Stimulated activated CD8-positive, alpha-beta memory T cell treated with anti-CD3 and anti-CD28 coated beads, Interleukin-4, amount 100 ng/mL, for 24 hours (primary cell): Measurements from ENCODE around the gene SH3PXD2B.

Experiments used
- DNase-seq: peaks from one replicate; pipeline ENCODE4 v3.0.0-alpha.2; 2020; ENCODE audit warnings: low read depth

The SH3PXD2B gene

GRCh38 chr5:172436879-172437369, 17.4 kb downstream of the SH3PXD2B start:
- no peak for DNase-seq

DNA sequence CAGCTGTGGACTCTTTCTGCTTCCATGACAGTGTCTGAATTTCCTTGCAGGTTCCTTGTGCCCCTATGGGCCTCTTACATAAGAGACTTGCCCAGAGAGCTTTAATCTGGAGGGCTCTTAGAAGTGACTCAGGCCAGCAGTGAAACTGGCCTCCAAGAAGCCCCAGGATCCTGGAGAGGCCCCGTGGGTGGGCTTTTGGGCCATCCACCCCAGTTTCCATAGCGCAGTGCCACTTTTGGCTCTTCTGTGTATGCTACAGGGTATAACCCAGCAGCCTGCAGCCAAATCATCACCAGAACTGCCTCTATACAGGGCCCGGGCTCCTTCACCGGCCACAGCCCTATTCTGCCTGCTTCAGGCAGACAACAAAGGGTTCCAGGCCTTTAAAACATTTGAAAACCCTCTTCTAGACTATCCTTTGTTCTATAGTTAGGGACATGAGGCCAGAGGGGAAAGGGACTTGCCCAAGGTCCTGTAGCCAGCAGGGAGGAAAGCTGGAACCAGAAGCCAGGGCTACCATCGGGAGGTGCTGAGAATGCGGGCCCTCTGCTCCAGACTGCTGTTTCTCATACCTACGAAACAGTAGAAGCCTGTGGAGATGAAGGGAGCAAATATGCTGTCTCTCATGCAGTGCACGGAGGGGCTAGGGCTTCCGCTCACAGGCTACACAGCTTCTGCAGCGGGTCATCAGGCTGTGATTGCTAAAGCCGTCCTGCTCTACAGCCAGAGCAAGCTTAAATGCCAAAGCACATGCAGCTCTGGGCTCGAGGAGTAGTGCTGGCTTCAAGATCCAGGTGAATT, 18.0 kb downstream of the SH3PXD2B start:
- DNase-seq, result no peak

DNA sequence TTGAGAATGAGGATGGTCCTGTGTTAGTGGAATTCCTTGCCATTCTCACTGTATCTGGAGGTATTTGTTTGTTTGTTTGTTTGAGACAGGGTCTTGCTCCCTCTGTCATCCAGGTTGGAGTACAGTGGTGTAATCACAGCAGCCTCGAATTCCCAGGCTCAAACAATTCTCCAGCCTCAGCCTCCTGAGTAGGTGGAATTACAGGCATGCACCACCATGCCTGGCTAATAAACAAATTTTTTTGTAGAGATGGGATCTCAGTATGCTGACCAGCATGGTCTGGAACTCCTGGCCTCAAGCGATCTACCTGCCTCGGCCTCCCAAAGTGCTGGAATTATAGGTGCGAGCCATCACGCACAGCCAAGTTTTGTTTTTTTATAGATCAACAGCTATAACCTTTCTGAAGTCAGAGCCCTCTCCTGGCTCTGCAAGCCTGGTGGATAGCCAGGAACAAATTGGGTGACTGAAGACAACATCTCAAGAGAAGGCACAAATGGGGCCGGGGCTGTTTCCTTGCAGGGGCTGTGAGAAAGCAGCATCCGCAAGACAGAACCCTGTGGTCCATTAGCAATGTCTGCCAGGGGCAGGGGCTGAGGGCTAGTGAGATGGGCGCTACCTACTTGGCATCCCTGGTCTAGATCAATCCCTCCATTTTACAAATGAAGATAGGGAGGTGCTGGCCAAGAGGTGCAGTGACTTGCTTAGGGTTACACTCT, 18.8 kb downstream of the SH3PXD2B start:
- no peak for DNase-seq

GRCh38 chr5:172434251-172434650, 20.1 kb downstream of the SH3PXD2B start:
- no peak for DNase-seq

DNA sequence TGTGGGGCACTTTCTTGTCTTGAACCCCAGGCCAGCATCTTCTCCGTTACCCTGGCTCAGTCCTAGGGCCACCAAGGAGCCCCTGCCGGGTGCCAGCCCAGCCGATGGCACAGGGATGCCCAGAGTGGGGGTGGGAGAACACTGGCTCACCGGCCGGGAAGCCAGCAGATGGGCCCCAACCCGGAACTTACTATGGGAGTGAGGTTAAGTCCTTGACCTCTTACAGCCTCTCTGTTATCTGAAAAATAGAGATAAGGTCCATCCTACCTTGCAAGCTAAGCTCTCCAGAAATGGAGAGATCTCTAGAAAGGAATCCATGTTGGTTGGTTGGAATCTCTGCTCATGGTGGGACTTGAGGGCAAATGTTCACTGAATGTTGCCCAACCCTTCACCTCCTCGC, 20.8 kb downstream of the SH3PXD2B start:
- no peak for DNase-seq

DNA sequence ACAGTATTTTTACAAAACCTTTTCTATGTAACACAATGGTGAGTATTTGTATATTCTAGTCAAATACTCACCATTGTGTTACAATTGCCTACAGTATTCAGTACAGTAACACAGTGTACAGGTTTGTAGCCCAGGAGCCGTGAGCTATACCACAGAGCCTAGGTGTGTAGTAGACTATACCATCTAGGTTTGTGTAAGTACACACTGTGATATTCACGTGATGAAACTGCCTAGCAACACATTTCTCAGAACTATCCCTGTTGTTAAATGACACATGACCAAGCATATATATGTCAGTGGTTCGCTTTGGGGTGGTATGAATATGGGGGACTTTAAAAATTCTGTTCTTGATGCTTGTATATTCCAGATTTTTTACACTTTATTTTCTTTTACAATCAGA, 21.3 kb downstream of the SH3PXD2B start:
- DNase-seq, result no peak

DNA sequence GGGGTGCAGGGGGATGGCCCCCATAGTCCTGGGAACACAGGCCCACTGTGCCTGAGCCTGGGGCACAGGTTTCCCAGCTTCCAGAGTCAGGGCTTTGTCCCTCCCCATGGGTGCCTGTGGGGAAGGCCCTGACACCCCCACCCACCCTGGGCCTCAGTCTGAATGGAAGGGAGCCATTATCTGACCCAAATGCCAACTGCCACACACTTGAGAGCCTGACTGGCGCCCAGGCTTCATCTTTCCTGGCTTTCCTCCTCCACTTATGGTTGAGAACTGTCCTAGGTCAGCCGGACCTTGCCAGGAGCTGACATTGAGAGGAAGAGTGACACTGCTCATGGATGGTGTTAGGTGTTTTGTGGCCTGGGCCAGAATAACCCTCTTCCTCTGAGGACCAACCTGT, 24.0 kb downstream of the SH3PXD2B start:
- no peak for DNase-seq

- no peak for DNase-seq
Measured at GRCh38 chr5:172429201-172429940, 25.0 kb downstream of the SH3PXD2B start.

DNA sequence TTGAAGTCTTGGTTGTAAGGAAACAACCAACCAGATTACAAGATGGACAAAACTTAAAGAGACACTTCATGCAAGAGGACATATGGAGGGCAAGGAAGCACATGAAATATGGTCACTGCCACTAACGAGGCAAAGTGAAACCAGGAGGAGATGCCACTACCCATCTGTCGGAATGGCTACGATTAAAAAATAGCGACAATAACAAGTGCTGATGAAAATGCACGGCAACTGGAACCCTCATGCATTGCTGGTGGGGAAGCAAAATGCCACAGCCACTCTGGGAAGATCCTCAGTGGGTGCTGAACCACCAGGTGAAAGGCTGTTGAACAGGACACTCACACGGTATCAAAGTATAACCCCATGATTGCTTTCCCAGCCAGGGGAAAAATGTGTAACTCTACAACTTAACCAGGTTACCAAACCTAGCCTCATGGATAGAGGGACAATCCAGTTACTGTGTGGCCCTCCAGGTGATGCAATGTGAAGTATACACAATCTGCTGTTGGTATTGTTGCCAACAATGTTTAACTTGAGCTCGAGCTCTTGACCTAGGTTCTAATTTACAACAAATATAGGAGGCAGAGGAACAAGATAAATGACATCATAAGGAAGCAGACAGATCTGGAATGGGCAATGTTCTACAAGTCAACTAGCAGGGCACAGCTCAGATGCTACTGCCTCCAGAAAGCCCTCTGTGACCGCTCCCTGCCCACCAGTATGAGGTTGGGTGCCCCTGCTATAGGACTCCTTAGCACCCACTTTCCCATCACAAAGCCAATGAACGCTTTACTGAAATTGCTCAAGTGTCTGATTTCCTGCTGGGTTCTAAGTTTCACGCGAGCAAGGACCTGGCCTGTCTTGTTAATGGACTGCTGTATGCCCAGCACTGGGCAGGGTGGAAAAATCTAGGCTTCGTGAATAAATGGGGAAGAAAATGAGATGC, 25.8 kb downstream of the SH3PXD2B start:
- DNase-seq, result no peak

- no peak for DNase-seq
Measured at GRCh38 chr5:172427202-172427601, 27.1 kb downstream of the SH3PXD2B start.

DNA sequence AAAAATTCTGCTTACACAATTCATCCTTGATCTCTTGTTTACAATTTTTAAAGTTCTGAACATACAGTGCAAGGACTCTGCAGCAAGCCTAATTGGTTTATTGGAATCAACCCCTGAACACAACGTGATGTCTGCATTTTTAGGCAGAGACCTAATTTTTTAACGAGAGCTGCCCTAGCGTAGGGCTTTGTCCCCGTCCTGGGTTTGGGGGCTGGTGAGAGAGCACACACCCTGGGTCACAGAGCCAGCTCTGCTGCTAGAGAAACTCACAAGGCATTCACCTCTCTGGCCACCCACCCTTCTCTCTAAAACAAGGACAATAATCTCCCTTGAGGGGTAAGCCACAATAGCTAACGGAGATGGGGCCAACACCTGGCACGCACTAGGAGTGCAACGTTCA, 28.2 kb downstream of the SH3PXD2B start:
- DNase-seq, result no peak

- DNase-seq, result no peak
Measured at GRCh38 chr5:172425402-172425801, 28.9 kb downstream of the SH3PXD2B start.

DNA sequence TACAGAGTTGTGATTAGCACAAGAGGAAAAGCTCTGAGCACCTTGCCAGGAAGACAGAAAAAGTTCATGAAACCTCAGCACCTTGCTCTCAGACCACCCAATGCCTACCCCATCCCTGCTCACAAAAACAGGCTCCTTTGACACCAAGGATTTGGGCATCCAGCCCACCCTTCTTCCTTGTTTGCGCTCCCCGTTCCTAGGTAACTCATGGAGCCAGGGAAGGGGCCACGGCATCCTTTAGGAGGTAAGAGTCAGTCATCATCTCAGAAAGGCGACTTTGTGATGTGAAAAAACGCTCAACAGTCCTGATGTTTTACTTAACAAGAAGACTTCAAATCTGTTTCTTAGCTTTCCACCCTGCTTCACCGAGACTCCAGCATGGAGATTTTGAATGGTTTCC, 29.5 kb downstream of the SH3PXD2B start:
- DNase-seq, result no peak

DNA sequence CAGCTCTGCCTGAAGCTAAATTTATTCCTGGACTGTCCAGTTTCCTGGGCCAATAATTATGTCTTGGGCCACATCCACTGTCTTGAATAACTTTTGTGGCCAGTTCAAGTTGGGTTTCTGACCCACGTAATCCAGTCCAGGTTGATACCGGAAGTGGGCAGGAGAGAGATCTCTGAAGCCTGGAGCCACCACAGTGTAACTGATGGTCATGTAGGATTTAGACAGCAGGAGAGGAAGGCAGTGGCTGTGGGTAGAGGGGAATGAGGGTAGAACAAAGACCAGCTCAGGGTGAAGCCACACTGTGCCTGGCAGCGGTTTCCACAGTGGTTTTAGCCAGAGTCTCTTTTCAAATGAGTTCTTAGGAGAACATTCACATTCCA, 30.2 kb downstream of the SH3PXD2B start:
- DNase-seq, result no peak

DNA sequence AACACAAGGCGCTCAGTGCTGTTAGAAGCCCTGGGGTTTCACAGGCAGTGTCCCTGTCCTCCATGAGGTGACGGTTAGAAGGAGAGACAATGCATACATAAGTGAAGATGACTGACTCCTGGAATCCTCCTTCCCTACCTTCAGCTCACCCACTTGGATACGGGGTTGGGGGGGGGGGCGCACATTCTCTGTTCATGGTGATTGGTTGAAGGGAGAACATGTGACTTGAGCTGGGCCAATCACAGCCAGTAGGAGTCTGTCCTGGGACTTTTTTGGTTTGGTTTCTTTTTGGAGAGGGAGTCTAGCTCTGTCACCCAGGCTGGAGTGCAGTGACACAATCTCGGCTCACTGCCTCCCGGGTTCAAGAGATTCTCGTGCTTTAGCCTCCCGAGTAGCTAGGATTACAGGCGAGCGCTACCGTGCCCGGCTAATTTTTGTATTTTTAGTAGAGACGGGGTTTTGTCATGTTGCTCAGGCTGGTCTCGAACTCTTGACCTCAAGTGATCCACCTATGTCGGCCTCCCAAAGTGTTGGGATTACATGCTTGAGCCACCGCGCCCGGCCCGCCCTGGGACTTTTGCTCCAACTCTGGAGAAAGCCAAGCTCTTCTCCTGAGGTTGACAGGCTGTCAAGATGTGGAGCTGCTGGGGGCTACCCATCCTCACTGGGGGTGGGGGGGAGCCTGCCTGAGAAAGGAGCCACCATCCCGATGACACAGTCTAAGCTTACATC, 30.8 kb downstream of the SH3PXD2B start:
- no peak for DNase-seq

DNA sequence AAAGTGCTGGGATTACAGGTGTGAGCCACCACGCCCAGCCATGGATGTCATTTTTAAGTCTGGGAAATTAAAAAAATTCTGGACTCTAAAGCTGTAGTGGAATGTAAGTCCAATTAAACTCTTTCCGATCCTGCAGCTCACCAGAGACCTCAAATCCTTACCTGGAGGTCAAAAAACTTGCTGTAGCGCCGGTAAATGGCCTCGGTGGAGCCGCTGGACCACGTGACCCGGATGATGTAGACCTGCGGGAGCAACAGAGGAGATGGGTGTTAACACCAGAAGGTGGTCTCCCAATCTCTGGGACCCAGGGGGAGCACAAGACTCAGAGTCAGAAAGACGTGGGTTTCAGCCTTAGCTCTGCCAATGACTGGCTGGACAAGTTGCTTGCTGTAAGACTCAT, 32.1 kb downstream of the SH3PXD2B start:
- DNase-seq, result no peak

GRCh38 chr5:172421020-172421419, 33.3 kb downstream of the SH3PXD2B start:
- no peak for DNase-seq

- DNase-seq, result no peak
Measured at GRCh38 chr5:172420235-172420939, 33.9 kb downstream of the SH3PXD2B start.

GRCh38 chr5:172418862-172419814, 35.2 kb downstream of the SH3PXD2B start:
- DNase-seq, result no peak
